ENCODE results near the gene IFT81.

Gene IFT81

DNA sequence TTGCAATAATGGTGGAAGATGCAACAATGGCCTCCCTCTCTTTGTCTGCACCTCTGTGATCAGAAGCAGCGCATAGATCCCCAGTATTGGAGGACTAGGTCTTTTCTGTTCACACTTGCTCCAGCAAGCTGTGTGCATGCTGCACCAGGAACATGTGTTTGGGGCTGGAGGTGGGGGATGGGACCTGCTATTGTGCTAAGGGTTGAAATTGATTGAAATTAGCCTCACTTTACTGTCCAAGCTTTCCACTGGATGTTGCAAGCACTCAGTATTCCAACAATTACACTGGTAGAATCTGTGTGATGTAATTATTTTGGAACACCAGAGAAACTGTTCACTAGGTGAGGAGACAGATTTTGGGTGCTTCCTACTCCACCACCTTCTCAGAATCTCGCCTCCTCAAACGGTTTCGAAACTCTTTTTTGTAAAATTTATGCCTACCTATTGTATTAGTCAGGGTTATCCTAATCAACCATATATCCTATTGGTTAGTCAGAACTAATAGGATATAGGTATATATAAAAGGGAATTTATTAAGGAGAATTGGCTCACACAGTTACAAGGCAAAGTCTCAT lies 35.6 kb downstream of the IFT81 start:
- no peak for DNase-seq

DNA sequence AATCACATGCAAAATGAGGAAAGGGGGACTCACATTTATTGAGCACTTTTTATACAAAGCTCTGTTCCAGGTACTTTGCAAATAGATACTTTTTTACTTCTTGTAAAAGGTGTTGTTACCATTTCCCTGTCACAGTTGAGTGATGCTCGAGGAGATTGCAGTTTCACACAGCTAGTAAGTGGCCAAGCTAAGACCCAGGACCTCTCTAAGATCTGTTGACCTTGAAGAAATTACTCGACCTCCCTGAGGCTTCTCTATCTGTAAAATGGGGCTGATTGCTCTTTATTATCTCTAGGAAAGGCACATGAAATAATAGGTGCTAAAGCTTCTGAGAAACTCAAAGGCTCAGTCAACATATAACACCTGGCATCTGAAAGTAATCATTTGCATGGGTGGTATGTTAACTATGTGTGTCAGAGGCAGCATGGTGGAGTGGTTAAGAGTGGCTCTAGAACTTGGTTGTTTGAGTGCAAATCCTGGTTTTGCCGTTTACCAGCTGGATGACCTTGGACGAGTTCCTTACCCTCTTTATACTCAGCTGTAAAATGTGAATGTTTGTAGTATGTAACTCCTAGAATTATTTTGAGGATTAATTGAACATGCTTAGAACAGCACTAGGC lies 41.5 kb downstream of the IFT81 start:
- no peak for DNase-seq

DNA sequence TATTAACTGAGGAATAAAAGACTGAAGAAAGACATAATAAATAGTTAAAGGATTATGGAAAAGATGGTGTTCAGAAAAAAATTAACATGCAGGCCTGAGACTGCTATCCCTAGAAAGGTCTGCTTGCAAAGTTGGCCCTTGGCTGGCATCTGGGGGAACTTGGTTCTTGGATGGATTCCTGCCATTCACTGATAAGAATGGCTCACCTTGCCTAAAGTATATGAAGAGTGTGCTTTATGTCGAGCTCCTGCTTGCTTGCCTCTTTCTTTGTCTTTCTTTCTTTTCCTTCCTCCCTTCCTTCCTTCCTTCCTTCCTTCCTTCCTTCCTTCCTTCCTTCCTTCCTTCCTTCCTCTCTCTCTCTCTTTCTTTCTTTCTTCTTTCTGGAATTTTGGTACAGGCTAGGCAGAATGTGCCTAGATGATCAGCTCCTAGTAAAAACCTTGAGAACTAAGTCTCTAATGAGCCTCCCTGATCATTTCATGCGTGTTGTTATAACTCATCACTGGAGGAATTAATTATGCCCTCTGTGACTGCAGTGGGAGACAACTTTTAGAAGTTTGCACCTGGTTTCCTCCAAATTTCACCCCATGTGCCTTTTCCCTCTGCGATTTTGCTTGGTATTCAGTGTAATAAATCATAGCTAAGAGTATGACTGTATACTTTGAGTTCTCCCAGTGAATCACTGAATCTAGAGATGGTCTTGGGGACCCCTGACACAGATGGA lies 44.7 kb downstream of the IFT81 start:
- no peak for DNase-seq

DNA sequence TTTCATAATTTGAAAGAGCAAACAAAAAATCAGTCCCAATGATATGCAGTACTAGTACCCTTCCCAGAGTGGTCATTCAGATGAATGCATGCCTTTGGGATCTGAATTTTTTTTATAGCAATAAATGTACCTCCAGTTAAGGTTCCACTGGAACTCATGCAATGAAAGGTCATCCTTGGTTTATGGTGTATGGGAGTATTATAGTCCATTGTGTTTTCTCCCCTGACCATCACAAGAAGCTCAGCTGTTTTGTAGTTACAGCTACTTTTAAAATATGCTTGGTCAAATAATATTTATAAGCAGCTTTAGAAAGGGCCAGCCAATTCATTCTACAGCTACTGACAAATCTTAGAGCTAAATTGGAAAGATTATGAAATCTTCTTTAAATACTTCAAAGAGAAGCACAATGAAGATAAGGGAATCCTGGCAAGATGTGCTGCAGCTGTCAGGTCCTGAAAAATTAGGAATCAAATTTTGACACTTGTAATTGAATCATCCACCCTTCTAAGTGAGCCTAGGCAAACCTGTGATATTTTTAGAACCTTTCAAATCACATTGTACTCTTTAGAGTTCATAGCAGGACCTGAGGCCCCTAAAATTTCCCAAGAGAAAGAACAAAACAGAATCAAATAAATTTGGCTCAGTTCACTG lies 46.5 kb downstream of the IFT81 start:
- no peak for DNase-seq

DNA sequence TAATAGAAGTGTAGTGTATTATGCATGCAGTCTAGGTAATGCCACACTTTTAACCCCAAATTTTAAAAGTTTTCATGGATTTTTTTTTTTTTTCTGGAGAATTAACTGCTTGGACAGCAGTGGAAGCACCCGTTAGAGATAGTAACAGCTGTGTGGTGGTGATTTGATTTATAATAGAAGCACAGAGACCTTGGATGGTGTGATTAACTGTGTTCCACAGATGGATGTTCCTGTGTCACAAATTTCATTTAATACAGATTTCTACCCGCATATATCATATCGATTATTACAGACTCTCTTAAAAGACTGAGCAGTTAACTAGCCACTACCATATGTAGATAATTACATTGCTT lies 47.0 kb downstream of the IFT81 start:
- no peak for DNase-seq

DNA sequence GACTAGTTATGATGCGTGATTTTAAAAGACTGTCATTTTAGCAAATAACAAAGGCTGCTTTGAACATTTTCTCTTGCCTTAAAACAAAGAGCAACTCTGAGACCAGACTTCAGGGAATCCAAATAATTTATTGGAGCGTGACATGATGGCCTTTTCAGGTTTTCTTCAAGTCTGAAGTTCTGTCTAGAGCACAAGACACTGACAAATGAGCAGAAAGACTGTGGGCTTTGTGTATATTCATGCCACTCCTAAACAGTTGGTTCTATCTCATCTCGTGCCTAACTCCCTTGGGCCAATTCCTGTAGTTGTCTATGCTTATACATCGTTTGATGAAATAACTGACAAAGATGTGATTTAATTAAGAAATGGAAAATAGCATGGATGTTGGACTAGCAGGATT lies 47.5 kb downstream of the IFT81 start:
- DNase-seq, result no peak

DNA sequence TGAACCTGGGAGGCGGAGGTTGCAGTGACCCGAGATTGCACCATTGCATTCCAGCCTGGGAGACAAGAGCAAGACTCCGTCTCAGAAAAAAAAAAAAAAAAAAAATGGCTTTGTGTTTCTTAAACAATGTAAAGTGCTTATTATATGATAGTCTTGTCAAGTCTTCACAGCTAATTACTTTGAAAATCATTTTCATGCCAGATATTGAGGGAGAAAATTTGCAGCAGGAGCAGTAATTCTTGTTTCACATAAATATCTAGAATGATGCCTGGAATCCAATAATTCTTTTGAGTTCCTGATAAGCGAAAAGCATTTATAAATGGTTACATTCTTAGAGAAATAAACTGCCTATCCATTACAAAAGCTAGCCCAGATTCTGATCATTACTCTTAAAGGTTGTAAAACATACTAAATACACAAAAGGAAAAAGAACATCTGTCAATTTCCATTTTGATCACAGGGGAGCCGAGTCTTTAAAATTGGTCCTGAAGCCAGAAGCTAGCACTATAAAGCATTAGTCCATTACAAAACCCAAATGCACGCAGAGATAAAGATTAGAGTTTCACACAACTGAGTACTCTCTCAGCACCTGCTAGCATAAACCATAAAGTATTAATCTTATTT lies 50.3 kb downstream of the IFT81 start:
- DNase-seq, result no peak

DNA sequence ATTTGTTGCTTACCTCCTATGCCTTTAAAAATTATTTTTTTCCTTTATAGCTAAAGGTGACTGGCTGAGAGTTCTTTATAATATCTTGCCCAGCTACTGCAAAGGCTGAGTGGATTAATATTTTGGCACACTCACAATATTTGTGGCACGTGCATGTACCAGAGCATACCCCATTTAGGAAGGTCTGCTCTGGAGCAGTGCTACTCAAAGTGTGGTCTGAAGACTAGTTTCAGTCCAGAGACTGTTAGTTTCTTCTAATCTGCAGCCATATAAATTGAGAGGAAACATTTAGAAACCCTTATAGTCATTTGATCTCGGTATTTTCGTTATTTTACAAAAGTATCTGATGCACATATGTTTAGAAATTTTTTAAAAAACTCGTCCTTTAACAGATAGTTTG lies 51.0 kb downstream of the IFT81 start:
- no peak for DNase-seq

DNA sequence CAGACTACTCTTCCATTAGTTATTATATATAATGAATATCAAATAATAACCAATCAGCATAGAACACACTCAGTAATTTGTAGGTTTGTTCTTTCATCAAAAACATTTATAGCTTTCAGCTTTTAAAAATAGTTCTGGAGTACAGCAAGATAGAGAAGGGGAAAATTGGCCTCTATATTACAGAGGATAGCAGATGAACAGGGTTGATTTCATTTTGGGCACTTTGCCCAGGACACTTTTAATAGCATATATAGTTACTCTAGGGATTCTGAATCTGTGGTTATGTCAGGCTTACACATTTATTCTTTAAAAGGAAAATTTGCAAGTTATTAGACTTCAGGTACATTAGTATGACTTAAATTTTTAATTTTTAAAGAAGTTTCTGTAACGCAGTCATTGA lies 52.6 kb downstream of the IFT81 start:
- DNase-seq, result no peak

DNA sequence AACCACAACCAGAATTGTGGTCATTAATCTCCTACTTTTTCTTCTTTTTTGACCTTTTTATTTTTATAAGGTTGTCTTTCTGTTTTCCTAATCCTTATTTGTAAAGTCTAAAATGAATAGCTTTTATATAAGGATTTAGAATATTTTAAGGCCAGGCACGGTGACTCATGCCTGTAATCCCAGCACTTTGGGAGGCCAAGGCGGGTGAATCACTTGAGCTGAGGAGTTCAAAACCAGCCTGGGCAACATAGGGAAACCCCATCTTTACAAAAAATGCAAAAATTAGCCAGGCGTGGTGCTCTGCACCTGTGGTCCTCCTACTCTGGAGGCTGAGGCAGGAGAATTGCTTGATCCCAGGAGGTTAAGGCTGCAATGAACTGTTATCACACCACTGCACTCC lies 55.1 kb downstream of the IFT81 start:
- DNase-seq, result peak; percentile 9

DNA sequence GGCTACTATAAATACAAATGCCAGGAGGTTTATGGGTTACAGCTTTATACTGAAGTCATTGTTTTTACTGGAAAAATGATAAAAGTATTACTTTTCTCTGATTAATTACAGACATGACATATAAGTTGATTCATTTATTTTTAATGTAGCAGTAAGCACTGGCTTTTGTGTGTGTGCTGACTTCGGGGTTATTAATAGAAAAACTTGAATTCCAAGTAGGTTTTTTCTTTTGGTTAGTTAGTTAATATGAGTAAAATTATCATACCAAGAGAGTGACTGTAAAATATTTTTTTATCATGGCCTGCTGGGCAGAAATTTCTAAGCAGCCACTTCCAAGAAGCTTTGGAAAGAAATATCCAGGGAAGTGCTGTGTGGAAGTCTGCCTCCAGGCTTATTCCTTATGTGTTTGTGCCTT lies 56.4 kb downstream of the IFT81 start:
- DNase-seq, result no peak

DNA sequence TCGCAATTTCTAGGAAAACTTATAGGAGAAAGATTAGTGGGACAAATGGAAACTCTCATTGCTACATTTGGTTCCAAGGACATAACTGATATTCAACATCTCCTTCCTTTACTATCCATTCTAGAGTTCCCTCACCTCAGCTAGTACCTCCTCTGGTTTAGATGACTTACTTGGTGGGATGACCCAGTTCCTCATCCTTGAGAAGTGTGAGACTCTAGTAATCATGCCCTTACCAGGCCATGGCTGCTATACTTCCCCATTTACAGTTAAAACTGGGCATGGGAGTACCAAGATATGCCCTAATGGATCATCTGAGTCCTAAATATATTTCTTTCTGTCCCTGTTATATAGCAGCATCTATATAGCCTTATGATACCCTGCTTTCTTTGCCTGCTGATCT lies 58.1 kb downstream of the IFT81 start:
- no peak for DNase-seq

DNA sequence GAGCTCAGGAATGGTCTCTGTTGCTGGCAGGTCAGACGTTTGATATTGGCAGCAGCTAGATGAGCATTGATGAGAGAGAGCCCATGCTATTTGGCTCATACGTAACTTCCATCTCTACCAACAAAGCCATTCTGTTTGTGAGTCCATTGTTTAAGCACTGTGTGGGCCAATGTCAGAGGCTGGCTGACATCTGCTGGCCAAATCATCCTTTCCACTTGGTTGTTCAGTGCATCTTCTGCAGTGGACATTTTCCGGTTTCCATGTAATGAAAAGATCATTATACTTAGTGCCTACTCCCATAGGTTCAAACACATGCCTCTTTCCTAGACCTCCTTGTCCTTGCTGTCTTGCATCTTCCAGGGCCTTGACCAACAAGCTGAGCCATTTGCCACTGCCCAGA lies 59.2 kb downstream of the IFT81 start:
- no peak for DNase-seq

DNA sequence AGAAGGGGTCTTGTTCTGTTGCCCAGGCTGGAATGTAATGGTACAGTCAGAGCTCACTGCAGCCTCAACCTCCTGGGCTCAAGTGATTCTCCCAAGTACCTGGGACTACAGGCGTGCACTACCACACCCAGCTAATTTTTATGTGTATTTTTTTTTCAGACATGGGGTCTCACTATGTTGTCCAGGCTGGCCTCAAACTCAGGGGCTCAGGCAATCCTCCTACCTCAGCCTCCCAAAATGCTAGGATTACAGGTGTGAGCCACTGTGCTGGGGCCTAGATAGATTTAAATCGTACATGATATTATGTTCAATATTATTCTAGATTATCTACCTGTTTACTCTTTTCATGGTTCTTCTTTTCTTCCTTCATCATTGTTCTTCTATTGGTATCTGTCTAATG lies 61.5 kb downstream of the IFT81 start:
- no peak for DNase-seq

DNA sequence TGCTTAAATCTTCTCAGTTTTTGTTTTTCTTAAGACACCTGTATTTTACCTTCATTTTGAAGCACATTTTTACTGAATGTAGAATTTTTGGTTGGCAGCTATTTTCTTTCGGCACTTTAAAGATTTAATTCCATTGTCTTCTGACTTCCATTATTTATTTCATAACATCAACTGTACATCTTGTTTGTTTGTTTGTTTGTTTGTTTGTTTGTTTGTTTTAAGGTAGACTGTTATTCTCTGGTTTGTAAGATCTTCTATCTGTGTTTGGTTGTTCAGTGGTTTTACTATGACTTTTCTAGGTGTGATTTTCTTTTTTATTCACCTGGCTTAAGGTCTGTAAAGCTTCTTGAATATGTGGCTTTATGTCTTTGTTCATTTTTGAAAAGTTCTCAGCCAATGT lies 61.9 kb downstream of the IFT81 start:
- no peak for DNase-seq

DNA sequence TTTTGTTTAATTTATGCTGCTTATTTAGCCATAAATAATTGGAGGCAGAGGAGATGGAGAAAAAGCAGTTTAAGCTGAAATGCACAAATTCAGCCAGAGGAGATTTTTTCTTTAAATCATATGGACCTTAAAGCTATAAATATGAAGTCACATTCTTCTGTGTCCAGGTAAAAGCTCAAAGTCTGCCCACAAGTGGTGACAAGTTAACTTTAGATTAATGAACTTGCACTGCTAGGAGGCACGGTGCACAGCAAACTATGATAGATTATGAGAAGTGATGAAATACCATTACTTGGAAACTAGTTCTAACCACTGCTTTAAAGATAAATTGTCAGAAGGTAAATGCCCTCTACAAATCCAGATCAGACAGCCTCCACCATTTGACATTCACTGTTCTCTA lies 69.0 kb downstream of the IFT81 start:
- DNase-seq, result no peak

DNA sequence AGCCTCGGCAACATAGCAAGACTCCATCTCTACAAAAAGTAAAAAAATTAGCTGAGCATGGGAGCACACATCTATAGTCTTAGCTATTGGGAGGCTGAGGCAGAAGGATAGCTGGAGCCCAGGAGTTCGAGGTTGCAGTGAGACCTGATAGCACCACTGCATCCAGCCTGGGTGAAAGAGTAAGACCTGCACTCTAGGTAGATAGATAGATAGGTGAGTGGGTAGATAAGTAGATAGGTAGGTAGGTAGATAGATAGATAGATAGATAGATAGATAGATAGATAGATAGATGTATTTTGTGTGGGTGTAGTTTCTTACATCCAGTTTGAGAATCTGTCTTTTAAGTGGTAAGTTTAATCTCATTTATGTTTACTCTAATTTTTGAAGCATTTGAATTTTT lies 72.8 kb downstream of the IFT81 start:
- DNase-seq, result no peak

DNA sequence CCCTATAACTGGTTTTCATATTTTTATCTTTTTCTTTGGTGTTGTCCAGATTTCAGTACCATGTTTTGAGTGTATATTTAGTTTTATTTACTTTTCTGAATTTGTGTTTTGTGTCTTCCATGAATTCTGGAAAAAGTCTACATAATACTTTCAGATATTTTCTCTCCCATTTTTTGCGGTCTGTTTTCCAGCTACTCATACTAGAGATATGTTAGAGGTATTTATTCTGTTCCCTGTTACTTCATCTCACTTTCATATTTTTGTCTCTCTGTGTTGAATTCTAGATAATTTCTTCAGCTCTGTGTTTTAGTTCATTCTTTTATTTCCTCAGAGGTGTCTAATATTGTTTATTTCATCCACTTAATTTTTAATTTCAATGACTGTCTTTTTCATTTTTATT lies 74.2 kb downstream of the IFT81 start:
- no peak for DNase-seq

DNA sequence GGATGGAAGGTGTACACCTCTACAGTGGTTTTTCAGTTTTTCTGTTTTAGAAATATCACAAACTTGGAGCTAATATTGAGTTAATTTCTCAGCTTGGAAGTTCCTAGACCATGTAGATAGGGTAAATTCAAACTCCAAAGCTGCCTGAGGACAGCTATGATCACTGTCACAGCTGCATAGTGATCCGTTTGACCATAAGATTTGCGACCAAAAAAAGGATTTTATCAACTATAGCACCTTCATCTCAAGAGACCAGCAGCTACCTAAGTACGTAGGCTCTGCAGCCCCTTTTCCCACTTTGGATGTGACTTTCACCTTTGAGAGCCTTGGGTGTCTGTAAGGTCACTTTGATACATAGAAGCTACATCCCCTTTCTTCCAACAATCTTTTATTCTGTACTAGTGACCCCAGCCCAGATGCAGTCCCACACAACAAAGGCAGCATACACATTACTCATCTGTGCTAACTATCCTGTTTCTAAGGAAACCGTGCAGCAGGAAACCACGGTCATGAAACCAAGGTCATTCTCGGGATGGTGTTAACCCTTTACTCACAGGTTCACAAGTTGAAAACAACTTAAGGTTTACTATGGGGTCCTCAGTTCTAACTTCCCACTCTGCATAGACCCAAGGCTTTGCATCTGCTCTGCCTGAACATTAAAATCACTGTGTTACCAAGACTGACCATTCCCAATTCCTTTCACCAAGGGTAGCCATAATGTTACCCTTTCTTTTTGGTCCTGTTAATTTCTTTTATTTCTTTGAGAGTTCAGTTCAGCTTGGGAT lies 75.4 kb downstream of the IFT81 start:
- peak; percentile 24 for DNase-seq

DNA sequence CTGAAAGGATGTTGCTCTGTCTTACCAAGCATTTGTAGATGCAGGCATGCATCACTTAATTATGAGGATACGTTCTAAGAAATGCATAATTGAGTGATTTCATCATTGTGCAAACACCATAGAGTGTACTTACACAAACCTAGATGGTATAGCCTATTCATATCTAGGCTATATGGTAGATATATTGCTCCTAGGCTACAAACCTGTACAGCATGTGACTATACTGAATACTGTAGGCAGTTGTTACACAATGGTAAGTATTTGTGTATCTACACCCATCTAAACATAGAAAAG lies 75.9 kb downstream of the IFT81 start:
- DNase-seq, result no peak

DNA sequence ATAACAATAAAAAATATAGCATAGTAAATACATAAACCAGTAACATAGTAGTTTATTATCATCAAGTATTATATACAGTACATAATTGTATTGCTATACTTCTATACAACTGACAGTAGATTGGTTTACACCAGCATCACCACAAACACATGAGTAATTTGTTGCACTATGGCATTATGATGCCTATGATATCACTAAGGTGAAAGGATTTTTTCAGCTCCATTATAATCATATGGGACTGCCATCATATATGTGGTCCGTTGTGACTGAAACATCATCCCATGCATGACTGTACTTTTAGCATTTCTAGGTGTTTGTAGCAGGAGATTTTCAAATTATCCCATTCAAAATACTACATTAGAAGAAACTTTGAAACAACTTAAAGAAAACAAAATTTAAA lies 77.8 kb downstream of the IFT81 start:
- DNase-seq, result no peak

DNA sequence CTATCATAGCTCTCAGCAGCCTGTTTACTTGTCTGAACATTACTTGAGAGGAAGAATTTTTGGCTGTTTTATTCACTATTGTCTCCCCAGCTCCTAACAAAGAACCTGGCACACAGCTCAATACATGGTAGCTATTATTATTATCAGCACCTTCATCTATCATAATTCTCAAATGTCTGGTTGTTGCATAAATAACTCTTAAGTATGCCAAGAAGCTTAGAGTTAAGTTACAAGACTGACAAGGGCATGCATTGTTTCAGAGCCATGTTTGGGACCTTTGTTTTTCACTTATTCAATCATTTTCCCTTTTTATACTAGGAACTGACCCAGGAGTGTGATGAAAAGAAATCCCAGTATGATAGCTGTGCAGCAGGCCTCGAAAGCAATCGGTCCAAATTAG lies 79.4 kb downstream of the IFT81 start:
- no peak for DNase-seq

DNA sequence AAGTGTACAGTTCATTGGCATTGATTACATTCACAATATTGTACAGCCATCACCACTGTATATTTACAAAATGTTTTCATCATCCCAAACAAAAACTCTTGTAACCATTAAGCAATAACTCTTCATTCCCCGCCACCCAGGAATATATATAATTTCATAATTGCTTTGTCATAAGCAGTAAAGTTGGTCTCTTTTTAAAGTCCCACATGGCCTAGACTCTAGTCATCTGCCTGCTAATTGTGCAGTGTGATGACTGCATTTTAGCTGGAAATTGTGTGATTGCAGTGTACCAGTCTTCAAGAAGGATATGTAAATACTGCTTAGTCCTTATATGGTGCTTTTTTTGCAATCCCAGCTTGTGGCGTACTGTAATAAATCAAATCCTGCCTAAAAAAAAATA lies 81.8 kb downstream of the IFT81 start:
- no peak for DNase-seq

Data from activated CD4-positive, alpha-beta T cell treated with anti-CD3 and anti-CD28 coated beads for 48 hours (primary cell).